ENCODE data around the gene VTN.

DNA sequence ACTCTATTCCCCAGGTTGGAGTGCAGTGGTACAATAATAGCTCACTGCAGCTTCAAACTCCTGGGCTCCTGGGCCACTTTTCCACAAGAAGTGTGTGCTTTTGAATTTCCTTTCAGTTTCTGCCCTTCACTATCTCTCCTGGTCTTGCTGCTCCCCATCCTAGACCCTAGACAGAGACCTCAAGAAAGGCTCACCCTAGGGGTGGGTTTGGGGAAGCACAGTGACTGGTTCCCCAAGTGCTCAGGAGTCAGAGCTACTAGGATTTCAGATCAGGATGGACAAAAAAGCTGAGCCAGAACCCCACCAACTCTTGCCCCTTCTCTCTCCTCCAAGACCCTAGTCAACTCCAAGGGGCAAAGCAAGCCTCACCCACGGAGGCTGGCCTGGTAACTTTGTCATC lies 3.5 kb downstream of the VTN start:
- TF ChIP-seq POLR2A (IDR thresholded peaks at IDR 0.05), result no peak
- TF ChIP-seq, protein P1, sequence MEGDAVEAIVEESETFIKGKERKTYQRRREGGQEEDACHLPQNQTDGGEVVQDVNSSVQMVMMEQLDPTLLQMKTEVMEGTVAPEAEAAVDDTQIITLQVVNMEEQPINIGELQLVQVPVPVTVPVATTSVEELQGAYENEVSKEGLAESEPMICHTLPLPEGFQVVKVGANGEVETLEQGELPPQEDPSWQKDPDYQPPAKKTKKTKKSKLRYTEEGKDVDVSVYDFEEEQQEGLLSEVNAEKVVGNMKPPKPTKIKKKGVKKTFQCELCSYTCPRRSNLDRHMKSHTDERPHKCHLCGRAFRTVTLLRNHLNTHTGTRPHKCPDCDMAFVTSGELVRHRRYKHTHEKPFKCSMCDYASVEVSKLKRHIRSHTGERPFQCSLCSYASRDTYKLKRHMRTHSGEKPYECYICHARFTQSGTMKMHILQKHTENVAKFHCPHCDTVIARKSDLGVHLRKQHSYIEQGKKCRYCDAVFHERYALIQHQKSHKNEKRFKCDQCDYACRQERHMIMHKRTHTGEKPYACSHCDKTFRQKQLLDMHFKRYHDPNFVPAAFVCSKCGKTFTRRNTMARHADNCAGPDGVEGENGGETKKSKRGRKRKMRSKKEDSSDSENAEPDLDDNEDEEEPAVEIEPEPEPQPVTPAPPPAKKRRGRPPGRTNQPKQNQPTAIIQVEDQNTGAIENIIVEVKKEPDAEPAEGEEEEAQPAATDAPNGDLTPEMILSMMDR (IDR thresholded peaks at IDR 0.05), result no peak
